ENCODE results near the gene ZNF300. TPM values are rescaled to one million over a fixed set of nuclear protein-coding genes. Genes with fewer than 3 reads are reported as not detected.
A peak's percentile ranks its signal among the peaks of the same experiment; 100 is the strongest.
"Not testable (repeated sequence)": the region's sequence is repeated elsewhere in the genome, so short reads cannot be mapped to it uniquely, and the experiment has no call there.

Gene ZNF300
- polyA plus RNA-seq, 4 donors, result 31.6 to 48.7 (median 42.7) TPM

DNA sequence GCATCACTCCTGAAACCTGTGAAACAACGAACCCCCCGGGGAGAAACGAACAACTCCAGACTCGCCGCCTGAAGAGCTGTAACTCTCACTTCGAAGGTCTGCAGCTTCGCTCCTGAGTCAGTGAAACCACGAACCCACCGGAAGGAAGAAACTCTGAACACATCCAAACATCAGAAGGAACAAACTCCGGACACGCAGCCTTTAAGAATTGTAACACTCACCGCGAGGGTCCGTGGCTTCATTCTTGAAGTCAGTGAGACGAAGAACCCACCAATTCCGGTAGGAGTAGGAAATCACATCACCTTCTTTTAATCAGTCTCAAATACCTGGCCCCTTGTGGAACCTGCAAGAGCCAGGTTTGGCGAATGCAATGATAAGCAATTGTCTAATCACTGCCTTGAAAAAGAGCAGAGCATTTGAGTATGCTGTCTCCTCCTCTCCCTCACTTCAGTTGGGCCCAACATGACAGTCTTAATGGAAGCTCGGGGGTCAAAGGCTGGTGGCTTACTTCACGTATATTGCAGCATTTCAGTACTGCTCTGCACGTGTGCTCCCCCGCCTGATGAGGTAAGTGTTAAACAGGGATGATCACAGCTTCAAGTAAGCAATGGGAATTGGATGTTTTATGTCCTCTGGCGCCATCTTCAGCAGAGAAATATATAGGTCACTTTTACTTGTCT lies 58.0 kb downstream of the ZNF300 start:
- peak; percentile 63 to 73 (median 68) for DNase-seq (ENCODE audit: low read depth in 4 of 4, low spot score in 3 of 4)

DNA sequence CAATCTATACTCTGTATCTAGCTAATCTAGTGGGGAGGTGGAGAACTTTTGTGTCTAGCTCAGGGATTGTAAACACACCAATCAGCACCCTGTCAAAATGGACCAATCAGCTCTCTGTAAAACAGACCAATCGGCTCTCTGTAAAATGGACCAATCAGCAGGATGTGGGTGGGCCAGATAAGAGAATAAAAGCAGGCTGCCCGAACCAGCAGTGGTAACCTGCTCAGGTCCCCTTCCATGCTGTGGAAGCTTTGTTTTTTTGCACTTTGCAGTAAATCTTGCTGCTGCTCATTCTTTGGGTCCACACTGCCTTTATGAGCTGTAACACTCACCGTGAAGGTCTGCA lies 58.5 kb downstream of the ZNF300 start, which contains the start of gene IRGM:
TSS of gene IRGM (plus strand) at position 214 of the 346 bp plus-strand sequence. CDS start 1,603 bp downstream, outside the sequence.
- not testable (repeated sequence) for DNase-seq (ENCODE audit: low read depth in 4 of 4, low spot score in 3 of 4)

DNA sequence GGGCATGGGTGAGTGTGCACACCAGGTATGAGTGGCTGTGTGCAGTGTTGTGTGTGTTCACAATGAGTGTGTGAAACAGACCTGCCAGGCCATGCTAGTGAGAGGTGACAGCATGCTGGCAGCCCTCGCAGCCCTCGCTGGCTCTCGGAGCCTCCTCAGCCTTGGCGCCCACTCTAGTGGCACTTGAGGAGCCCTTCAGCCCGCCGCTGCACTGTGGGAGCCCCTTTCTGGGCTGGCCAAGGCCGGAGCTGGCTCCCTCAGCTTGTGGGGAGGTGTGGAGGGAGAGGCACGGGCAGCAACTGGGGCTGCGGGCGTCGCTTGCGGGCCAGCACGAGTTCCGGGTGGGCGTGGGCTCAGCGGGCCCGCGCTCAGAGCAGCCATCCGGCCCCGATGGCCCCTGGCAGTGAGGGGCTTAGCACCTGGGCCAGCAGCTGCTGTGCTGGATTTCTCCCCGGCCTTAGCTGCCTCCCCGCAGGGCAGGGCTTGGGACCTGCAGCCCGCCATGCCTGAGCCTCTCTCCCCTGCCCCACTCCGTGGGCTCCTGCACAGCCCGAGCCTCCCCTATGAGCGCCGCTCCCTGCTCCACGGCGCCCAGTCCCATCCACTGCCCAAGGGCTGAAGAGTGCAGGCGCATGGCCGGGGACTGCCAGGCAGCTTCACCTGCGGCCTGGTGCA lies 59.5 kb downstream of the ZNF300 start:
- not testable (repeated sequence) for DNase-seq (ENCODE audit: low read depth in 4 of 4, low spot score in 3 of 4)

Other genes with a start within 250 kb of the ZNF300 start
- gene MYOZ3, start 243.7 kb downstream of the ZNF300 start, polyA plus RNA-seq (ENCODE audit: insufficient read length in 4 of 4), result 1 to 10 TPM; 5.4 to 6.4 (median 6.3) TPM
- gene RBM22, start 203.9 kb downstream of the ZNF300 start, polyA plus RNA-seq (ENCODE audit: insufficient read length in 4 of 4), result 10 to 100 TPM; 71.7 to 85.4 (median 83.1) TPM
- gene DCTN4, start 146.0 kb downstream of the ZNF300 start, polyA plus RNA-seq (ENCODE audit: insufficient read length in 4 of 4), result 10 to 100 TPM; 52.4 to 64.3 (median 63.0) TPM
- 10 to 100 TPM; 22.9 to 26.1 (median 24.6) TPM for gene SMIM3, start 126.2 kb downstream of the ZNF300 start, polyA plus RNA-seq (ENCODE audit: insufficient read length in 4 of 4)
- gene IRGM, start 58.5 kb downstream of the ZNF300 start, polyA plus RNA-seq (ENCODE audit: insufficient read length in 4 of 4), result 1 to 10 TPM in 1 of 4 donors, under 1 TPM in 3; 0.48 to 1.2 (median 0.75) TPM
- 1,000 to 10,000 TPM; 1,069 to 1,625 (median 1,367) TPM for gene GPX3, start 115.6 kb upstream of the ZNF300 start, polyA plus RNA-seq (ENCODE audit: insufficient read length in 4 of 4)
- gene TNIP1, start 176.1 kb upstream of the ZNF300 start, polyA plus RNA-seq (ENCODE audit: insufficient read length in 4 of 4), result 10 to 100 TPM; 62.1 to 75.7 (median 67.6) TPM

Measured in right renal pelvis (tissue), 4 donors.